Prostate gland (tissue), 2 donors: ENCODE results near the gene RGS9BP.

Source experiments
- CTCF ChIP-seq, 4 experiments: fragments of 200-600 bp in 2 of 4; fragments of 450-650 bp in 2 of 4; sonication (generic) in 2 of 4; IDR thresholded peaks; 1 replicate in 3 of 4; 2 replicates in 1 of 4; pipeline ENCODE4 v1.5.1; 2016 to 2019; ENCODE audit warnings: antibody characterized with exemption in 4 of 4, mild to moderate bottlenecking in 2 of 4, moderate library complexity in 2 of 4
- POLR2A ChIP-seq: fragments of 450-650 bp; IDR thresholded peaks from one replicate; pipeline ENCODE4 v1.6.1; 2016; ENCODE audit warnings: antibody characterized with exemption, mild to moderate bottlenecking

- TF ChIP-seq CTCF (IDR thresholded peaks at IDR 0.05), result no peak
- TF ChIP-seq POLR2A, result no peak
These were observed 32.8 kb downstream of the RGS9BP start for GRCh38 chr19:32708457-32708856.
